Dendritic cell treated with granulocyte-macrophage colony-stimulating factor and Interleukin-4, amounts not matched to agents 40 ng/mL and 50 ng/mL, for 4 days (primary cell): ENCODE measurements around the gene TACO1.

Experiments used
- H3K27ac Mint-ChIP-seq: one replicate; pipeline ENCODE4 v1.8.0; 2022; ENCODE audit warnings: mild to moderate bottlenecking, mixed read lengths
- H3K27me3 Mint-ChIP-seq: one replicate; pipeline ENCODE4 v1.8.0; 2022; ENCODE audit warnings: mild to moderate bottlenecking, mixed read lengths
- H3K36me3 Mint-ChIP-seq: one replicate; pipeline ENCODE4 v1.8.0; 2022; ENCODE audit warnings: low read depth, mixed read lengths
- H3K4me1 Mint-ChIP-seq: one replicate; pipeline ENCODE4 v1.8.0; 2022; ENCODE audit warnings: low read depth, mixed read lengths
- H3K4me3 Mint-ChIP-seq: one replicate; pipeline ENCODE4 v1.8.0; 2022; ENCODE audit warnings: mild to moderate bottlenecking, moderate library complexity, mixed read lengths
- H3K9me3 Mint-ChIP-seq: one replicate; pipeline ENCODE4 v1.8.0; 2022; ENCODE audit warnings: mixed read lengths
- intact Hi-C: fragments of 100-400 bp; cut with micrococcal nuclease; formaldehyde crosslinking; loops from one replicate; pipeline ENCODE4 v1.15.0; 2022

The TACO1 gene

DNA sequence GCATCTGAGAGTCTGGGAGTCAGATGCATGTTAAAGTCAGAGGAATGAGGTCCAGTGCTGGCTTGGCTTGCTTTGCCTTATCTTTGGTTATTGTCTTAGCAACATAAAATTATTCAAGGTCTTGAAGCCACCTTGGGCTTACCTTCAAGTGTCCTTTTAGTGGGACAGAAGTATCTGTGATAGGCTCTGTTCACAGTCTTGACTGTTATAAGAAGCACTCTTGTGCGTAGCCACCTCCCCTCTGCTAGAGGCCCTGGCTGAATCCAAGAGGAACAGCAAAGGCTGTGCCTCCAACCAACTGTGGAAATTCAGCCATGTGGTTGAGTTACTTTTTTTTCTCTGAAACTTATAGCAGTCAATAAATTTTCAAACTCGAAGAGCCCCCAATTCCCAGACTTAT, 13.0 kb downstream of the TACO1 start:
- H3K36me3 Mint-ChIP-seq: peaks cover 25% of the 10 kb centered on the region
- no peaks in the 10 kb centered on the region for H3K9me3 Mint-ChIP-seq
- no peaks in the 10 kb centered on the region for H3K4me1 Mint-ChIP-seq
- intact Hi-C loops: loop anchor here (5.0 kb wide), 1 partner anchor 136 kb away; the partner anchor contains the start of gene ACE
- H3K27me3 Mint-ChIP-seq: peaks cover 6% of the 10 kb centered on the region
- no peak overlapping the region for H3K4me3 Mint-ChIP-seq
- peak overlapping the region; percentile 20 for H3K27ac Mint-ChIP-seq

DNA sequence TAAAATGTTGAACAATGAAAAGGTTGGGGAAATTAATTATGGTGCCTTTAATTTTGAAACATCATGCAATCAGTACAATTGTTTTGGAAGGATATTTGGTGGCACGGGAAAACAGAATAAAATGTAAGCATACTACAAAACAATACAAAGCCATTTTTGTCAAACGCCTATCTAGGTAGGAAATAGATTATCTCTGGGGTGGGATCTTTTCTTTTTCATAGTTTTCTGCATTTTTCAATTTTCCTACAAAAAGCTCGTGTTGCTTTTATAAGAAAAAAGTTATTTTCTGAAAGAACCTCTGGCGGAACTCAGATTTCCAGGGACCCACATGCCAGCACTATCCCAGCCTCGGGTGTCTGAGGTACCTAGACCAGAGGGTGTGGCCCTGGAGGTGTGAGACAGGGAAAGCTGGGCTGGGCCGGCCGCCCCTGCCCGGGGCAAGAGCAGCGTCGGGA, 20.6 kb downstream of the TACO1 start:
- no peaks in the 10 kb centered on the region for H3K9me3 Mint-ChIP-seq
- peak overlapping the region; percentile 84 for H3K27ac Mint-ChIP-seq
- peaks cover 23% of the 10 kb centered on the region for H3K4me1 Mint-ChIP-seq
- peaks cover 6% of the 10 kb centered on the region for H3K36me3 Mint-ChIP-seq
- peak overlapping the region; percentile 87 for H3K4me3 Mint-ChIP-seq
- H3K27me3 Mint-ChIP-seq: peaks cover 6% of the 10 kb centered on the region
- intact Hi-C loops: loop anchor here (5.0 kb wide), 1 partner anchor 121 kb away; the partner anchor contains the start of gene STRADA

DNA sequence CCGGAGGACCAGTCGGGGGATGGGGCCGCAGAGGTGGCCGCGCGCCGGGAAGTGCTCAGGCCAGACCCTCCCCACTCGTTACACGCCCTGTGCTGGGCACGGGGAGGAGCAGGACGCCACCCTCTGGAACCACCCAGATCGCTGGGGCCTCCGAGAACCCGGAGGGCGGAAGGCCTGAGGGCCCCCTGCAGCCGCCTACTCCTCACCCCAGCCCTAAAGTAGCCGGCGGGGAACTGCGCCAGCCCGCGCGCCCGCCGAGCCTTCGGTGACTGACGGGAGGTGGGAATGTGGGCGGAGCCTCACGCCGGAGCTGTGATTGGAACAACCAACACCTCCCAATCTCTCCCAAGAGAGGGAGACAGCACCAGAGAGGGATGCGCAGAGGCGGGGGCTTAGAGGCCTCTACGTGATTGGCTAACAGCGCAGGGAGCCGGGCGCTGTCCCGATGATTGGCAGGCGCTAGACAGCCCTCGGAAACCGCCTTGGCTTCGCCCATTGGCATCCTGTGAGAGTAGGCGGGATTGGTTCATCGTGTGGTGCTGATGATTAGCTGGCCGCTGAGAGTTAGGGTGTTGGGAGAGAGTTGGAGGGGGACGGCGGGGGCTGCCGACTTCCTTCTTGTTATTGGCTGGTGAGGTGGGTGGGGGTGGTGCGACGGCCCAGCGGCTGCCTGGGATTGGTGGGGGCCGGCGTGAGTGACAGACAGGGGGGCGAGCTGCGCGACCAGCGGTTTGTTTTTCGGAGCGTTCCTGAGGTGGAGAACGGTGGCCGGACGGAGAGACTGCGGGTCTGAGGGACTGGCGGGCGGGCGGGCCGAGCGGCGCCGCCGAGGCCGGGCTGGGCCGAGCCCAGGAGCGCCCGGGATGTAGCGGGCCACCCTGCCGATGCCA, 21.2 kb downstream of the TACO1 start, which contains the start of gene MAP3K3:
TSS of gene MAP3K3 (plus strand) at position 734 of the 890 bp plus-strand sequence. CDS start 343 bp downstream, outside the sequence.
- intact Hi-C loops: loop anchor here (2.0 to 5.0 kb wide), 2 partner anchors 77 to 120 kb away; partner anchors contain the start of gene STRADA
- peak within 1 kb of the TSS; percentile 99 for H3K4me3 Mint-ChIP-seq
- H3K9me3 Mint-ChIP-seq: no peaks in the 10 kb centered on the region
- H3K4me1 Mint-ChIP-seq: peaks cover 30% of the 10 kb centered on the region
- peak within 1 kb of the TSS; percentile 93 for H3K27ac Mint-ChIP-seq
- peaks cover 6% of the 10 kb centered on the region for H3K36me3 Mint-ChIP-seq
- peaks cover 6% of the 10 kb centered on the region for H3K27me3 Mint-ChIP-seq

DNA sequence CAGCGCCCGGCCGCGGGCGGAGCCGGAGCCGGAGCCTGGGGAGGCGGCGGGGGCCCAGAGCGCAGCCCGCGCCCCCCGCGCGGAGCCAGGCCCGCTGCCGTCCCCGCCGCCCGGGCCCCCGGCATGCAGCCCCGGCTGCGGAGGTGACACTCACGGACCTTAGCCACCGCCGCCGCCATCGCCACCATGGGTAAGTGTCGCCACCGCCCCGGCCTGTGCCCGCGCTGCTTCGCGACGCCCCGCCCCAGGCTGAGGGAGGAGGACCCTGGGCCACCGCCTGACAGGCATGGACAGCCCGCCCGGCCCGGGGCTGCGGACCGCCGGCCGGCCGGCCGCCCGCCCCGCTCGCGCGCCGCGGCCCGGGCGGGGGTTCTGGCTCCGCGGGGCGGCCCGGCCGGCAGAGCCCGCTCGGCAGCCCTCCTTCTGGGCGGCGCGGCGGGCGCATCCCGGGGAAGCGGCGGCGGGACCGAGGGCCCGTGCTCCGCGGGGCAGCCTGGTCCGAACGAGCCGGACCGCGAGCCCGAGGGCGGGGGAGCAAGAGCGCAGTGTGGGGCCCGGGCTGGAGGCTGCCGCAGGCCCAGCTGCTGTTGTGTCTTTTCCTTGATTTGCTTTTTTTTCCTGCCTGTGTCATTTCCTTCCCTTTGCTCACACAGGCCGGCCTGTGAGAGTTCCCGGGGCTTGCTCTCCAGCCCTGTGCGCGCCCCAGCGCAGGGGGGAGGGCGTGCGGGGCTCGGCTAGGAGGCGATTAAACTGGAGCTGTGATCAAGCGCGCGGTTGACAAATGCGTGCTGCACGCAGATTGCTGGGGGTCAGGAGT, 22.1 kb downstream of the TACO1 start:
- peaks cover 38% of the 10 kb centered on the region for H3K4me1 Mint-ChIP-seq
- peaks cover 6% of the 10 kb centered on the region for H3K36me3 Mint-ChIP-seq
- peak overlapping the region; percentile 99 for H3K4me3 Mint-ChIP-seq

DNA sequence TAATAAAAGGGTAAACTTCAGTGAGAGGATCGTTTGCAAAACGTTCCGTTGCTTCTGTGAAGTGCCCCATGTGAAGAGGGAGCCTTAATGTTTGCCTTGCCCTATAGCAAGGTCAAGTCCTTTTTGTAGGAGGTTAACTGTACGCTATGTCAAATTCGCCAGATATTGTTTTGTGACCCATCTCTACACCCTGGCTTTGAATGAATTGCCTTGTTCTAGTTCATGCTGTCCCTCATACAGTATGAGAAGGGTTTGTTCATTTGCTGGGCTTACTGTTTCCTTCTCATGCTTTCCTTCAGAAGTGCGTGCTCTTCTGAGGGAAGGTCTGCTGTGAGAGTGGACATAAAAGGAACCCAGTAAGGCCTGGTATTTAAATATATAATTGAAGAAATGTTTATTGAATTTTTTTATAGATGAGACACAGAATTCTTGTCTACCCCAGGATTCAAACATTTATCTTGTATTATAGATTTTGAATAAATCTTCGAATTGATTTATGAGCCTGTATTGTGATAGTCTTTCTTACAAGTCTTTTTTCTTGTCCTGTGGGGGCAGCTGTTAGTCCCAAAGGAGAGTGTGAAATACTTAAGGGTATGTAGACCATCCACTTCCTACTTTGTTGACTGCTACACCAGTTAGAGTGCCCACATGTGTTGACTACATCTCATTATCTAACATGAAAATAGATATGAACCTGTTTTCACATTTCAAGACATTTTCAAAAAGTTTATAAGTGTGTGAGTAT, 23.3 kb downstream of the TACO1 start:
- H3K36me3 Mint-ChIP-seq: peaks cover 8% of the 10 kb centered on the region

More for the DNA sequence above, 22.1 kb downstream of the TACO1 start:
- intact Hi-C loops: loop anchor here (2.0 to 5.0 kb wide), 2 partner anchors 76 to 120 kb away; partner anchors contain the start of gene STRADA
- peak overlapping the region; percentile 93 for H3K27ac Mint-ChIP-seq
- H3K9me3 Mint-ChIP-seq: no peaks in the 10 kb centered on the region
- peaks cover 4% of the 10 kb centered on the region for H3K27me3 Mint-ChIP-seq

DNA sequence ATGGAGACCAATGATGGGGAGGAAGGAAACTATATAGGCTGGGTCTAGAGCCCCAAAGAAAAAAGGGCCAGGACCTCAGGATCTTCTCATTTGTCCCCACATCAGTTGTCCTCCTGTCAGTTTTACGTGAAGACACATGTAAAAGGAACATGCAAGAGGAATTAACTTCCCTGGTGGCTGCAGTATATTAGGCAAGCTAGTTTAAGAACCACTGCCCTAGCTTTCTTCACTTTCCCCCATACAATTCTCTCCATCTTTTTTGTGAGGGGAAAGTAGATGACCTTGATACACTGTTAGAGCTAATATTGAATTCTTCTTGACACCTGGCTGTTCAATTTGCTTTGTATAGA, 23.8 kb downstream of the TACO1 start:
- peaks cover 41% of the 10 kb centered on the region for H3K4me1 Mint-ChIP-seq
- H3K4me3 Mint-ChIP-seq: peak overlapping the region; percentile 34
- peaks cover 13% of the 10 kb centered on the region for H3K36me3 Mint-ChIP-seq
- no peaks in the 10 kb centered on the region for H3K27me3 Mint-ChIP-seq
- no peaks in the 10 kb centered on the region for H3K9me3 Mint-ChIP-seq
- H3K27ac Mint-ChIP-seq: peak overlapping the region; percentile 50
- intact Hi-C loops: loop anchor here (2.0 to 5.0 kb wide), 2 partner anchors 24 to 118 kb away; partner anchors contain the start of gene STRADA

More for the DNA sequence above, 23.3 kb downstream of the TACO1 start:
- Mint-ChIP-seq H3K4me3 (peak overlapping the region; percentile 99), H3K27me3 (no peaks in the 10 kb centered on the region), H3K4me1 (peaks cover 41% of the 10 kb centered on the region), H3K9me3 (no peaks in the 10 kb centered on the region), H3K27ac (peak overlapping the region; percentile 93)
- intact Hi-C loops: loop anchor here (2.0 to 5.0 kb wide), 3 partner anchors 25 to 118 kb away; partner anchors contain the start of gene STRADA

DNA sequence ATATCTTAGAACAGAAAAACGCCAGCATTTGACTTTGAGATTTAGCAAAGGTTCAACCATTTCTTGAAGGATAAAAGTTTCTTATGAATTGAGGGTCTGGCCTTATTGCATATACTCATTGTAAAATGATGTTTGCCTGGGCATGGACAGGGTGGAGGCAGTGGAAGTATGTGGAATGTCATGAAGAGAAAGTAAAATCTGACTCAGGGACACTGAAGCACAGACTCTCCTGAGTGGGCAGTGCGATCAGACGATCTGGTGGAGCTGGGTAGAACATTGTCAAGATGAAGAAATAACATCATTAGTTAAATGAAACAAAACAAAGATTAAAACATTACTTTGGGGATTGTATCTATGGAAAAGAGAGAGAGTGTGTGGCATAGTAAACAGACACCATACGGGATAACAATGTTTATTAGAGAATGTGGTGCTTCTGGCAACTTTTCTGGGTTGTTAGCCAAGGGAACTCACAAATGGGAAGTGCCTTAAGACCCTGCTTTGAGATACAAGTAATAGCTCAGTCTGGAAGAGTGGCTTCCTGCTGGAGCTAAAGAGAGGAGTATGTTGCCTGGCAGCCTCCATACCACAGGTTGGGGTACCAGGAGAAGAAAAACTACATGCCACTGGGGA, 26.0 kb downstream of the TACO1 start:
- intact Hi-C loops: no loop called here
- H3K4me1 Mint-ChIP-seq: peaks cover 50% of the 10 kb centered on the region
- peaks cover 15% of the 10 kb centered on the region for H3K36me3 Mint-ChIP-seq
- no peaks in the 10 kb centered on the region for H3K9me3 Mint-ChIP-seq
- H3K27me3 Mint-ChIP-seq: no peaks in the 10 kb centered on the region
- peak overlapping the region; percentile 36 for H3K27ac Mint-ChIP-seq
- H3K4me3 Mint-ChIP-seq: peak overlapping the region; percentile 8

DNA sequence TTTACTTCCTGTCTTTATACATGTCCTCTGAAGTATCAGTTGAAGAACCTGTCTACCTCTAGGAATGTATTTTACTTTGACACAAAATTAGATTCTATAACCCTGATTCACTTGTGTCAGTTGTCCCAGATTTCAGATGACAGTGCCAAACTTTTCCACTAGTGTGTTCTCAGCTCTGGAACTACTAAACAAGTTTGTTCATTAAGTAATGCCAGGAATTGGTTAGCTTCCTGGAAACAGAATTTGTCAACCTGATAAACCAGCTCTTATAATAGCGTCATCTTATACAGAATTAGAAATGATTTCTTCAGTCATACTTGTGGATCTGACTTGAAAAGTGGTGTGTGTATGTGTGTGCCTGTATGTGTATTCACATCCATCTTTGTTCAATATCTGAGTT, 28.9 kb downstream of the TACO1 start:
- no peaks in the 10 kb centered on the region for H3K27me3 Mint-ChIP-seq

DNA sequence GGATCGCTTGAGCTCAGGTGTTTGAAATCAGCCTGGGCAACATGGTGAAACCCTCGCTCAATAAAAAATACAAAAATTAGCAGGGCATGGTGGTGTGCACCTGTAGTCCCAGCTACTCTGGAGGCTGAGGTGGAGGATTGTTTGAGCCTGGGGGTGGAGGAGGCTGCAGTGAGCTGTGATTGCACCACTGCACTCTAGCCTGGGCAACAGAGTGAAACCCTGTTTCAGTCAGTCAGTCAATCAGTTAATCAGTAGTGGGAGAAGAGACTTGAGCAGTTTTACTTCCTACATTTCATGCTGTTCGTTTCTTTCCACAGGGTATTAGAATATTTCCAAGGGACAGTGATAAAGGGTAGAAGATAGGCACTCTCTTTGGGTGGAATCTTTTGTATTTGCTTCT, 30.4 kb downstream of the TACO1 start:
- peaks cover 33% of the 10 kb centered on the region for H3K36me3 Mint-ChIP-seq
- intact Hi-C loops: no loop called here

More for the DNA sequence above, 28.9 kb downstream of the TACO1 start:
- H3K4me3 Mint-ChIP-seq: no peak overlapping the region
- intact Hi-C loops: no loop called here
- H3K27ac Mint-ChIP-seq: no peak overlapping the region
- H3K36me3 Mint-ChIP-seq: peaks cover 28% of the 10 kb centered on the region
- H3K4me1 Mint-ChIP-seq: peaks cover 70% of the 10 kb centered on the region
- no peaks in the 10 kb centered on the region for H3K9me3 Mint-ChIP-seq

DNA sequence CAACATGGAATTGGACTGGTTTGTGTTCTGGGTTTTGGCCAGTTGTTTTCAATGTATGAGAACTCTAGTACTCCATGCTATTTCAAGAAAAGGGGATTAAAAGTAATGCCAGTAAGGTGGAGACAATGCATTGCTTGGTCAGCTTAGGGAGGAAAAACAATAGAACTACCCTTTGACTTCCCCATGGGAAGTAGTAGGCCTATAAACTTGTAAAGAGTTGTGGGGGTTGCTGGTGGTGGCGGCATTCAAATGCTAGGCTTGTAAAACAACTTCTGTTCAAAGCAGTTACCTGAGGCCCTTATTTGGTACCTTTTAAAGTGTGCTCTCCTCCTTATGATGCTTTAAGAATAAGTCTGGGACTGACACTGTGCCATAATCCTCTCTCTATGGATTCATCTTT, 30.9 kb downstream of the TACO1 start:
- intact Hi-C loops: no loop called here
- H3K9me3 Mint-ChIP-seq: no peaks in the 10 kb centered on the region
- H3K4me1 Mint-ChIP-seq: peaks cover 75% of the 10 kb centered on the region
- H3K4me3 Mint-ChIP-seq: no peak overlapping the region
- H3K27me3 Mint-ChIP-seq: no peaks in the 10 kb centered on the region
- H3K27ac Mint-ChIP-seq: peak overlapping the region; percentile 62
- peaks cover 39% of the 10 kb centered on the region for H3K36me3 Mint-ChIP-seq

More for the DNA sequence above, 30.4 kb downstream of the TACO1 start:
- peak overlapping the region; percentile 62 for H3K27ac Mint-ChIP-seq
- H3K9me3 Mint-ChIP-seq: no peaks in the 10 kb centered on the region
- H3K4me3 Mint-ChIP-seq: no peak overlapping the region
- H3K4me1 Mint-ChIP-seq: peaks cover 75% of the 10 kb centered on the region
- no peaks in the 10 kb centered on the region for H3K27me3 Mint-ChIP-seq

DNA sequence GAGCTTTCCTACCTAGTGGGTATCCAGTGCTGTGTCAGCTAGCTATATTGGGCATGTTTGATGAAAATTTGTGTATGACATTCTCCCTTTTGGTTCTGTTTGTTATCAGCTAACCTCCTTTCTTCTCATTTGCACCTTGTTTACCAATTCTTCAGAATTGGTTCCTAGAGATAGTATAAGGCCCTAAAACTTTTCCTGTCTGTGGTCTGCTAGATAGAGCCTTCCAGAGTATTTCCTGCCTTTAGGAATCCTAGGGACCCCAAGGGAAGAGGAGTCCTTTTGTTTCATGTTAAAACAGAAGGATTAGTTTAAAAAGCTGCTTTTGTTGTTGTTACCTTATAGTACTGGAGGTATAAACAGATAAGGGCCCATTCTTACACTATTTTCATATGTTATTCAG, 33.0 kb downstream of the TACO1 start:
- intact Hi-C loops: no loop called here
- H3K27ac Mint-ChIP-seq: peak overlapping the region; percentile 67
- no peak overlapping the region for H3K4me3 Mint-ChIP-seq
- peaks cover 69% of the 10 kb centered on the region for H3K4me1 Mint-ChIP-seq
- peaks cover 59% of the 10 kb centered on the region for H3K36me3 Mint-ChIP-seq
- H3K27me3 Mint-ChIP-seq: no peaks in the 10 kb centered on the region
- no peaks in the 10 kb centered on the region for H3K9me3 Mint-ChIP-seq

DNA sequence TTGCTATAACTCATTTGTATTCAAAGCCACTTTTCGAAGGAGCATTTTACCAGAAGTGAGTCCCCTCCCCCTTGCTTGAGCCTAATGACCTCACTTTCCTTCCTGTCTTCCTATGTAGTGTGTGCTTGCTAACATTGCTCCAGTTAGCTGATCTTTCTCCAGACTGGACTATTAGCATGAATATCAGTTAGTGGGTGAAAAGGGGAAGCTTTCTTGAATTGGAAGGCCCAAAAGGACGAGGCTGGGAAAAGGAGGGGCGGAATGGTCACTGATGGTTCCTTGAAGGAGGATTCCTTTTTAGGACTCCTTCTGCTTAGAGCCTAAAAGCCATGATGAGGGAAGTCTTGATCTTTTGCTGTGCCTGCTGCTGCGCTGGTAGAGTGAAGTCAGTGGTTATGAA, 33.5 kb downstream of the TACO1 start:
- intact Hi-C loops: no loop called here
- H3K36me3 Mint-ChIP-seq: peaks cover 60% of the 10 kb centered on the region

DNA sequence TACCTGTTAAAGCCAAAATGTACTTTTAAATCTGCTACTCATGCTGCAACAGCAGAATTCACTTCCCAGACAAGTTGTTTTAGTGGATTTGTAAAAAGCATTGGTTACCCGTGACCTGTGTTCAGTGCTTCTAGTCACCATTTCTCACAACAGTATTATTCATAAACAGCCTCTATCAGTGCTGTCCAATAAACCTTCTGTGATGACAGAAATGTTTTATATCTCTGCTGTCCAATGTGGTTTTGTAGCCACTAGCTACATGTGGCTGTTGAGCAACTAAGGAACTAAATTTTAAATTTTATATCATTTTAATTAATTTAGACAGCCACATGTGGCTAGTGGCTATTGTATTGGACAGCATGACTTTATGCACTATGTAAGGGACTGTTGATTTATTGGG, 34.1 kb downstream of the TACO1 start:
- no peaks in the 10 kb centered on the region for H3K9me3 Mint-ChIP-seq
- intact Hi-C loops: no loop called here
- no peak overlapping the region for H3K4me3 Mint-ChIP-seq
- H3K36me3 Mint-ChIP-seq: peaks cover 61% of the 10 kb centered on the region
- peaks cover 80% of the 10 kb centered on the region for H3K4me1 Mint-ChIP-seq
- peak overlapping the region; percentile 67 for H3K27ac Mint-ChIP-seq
- H3K27me3 Mint-ChIP-seq: no peaks in the 10 kb centered on the region

More for the DNA sequence above, 33.5 kb downstream of the TACO1 start:
- H3K4me1 Mint-ChIP-seq: peaks cover 73% of the 10 kb centered on the region
- H3K4me3 Mint-ChIP-seq: peak overlapping the region; percentile 0
- no peaks in the 10 kb centered on the region for H3K9me3 Mint-ChIP-seq
- H3K27ac Mint-ChIP-seq: peak overlapping the region; percentile 67
- H3K27me3 Mint-ChIP-seq: no peaks in the 10 kb centered on the region
